ENCODE data around the gene RPS6KC1. TPM values are rescaled to one million over a fixed set of nuclear protein-coding genes. Genes with fewer than 3 reads are reported as not detected.

The RPS6KC1 gene
- polyA plus RNA-seq, 3 donors = 3.8 to 6.6 (median 6.2) TPM

GRCh38 chr1:213051881-213052202 lies 801 bp downstream of the RPS6KC1 start:
- no peak overlapping the region for H3K27ac ChIP-seq (ENCODE audit: low read depth, low read length)
- 12 to 25% (median 16%) methylated on average over 2 of the region's 2 CpGs for WGBS, 3 donors

- no peak overlapping the region for H3K27ac ChIP-seq (ENCODE audit: low read depth, low read length)
Observed at GRCh38 chr1:213053455-213053854, 2.4 kb downstream of the RPS6KC1 start.

- WGBS, 3 donors = 82 to 89% (median 84%) methylated on average over 2 of the region's 2 CpGs
Observed at GRCh38 chr1:213054142-213054541, 3.1 kb downstream of the RPS6KC1 start.

GRCh38 chr1:213054733-213055591 lies 3.9 kb downstream of the RPS6KC1 start:
- no peak overlapping the region for H3K27ac ChIP-seq (ENCODE audit: low read depth, low read length)

More at GRCh38 chr1:213054142-213054541, 3.1 kb downstream of the RPS6KC1 start:
- no peak overlapping the region for H3K27ac ChIP-seq (ENCODE audit: low read depth, low read length)

- H3K27ac ChIP-seq (ENCODE audit: low read depth, low read length) = no peak overlapping the region
- WGBS, 3 donors = 70 to 76% (median 73%) methylated on average over 3 of the region's 3 CpGs
Observed at GRCh38 chr1:213055767-213056166, 4.7 kb downstream of the RPS6KC1 start.

- no peak overlapping the region for H3K27ac ChIP-seq (ENCODE audit: low read depth, low read length)
- 83 to 90% (median 89%) methylated on average over 5 of the region's 5 CpGs for WGBS, 3 donors
Observed at GRCh38 chr1:213057264-213058059, 6.4 kb downstream of the RPS6KC1 start.

GRCh38 chr1:213060836-213061235 lies 9.8 kb downstream of the RPS6KC1 start:
- 95 to 98% (median 96%) methylated on average over 2 of the region's 2 CpGs for WGBS, 3 donors
- no peak overlapping the region for H3K27ac ChIP-seq (ENCODE audit: low read depth, low read length)

- WGBS, 3 donors = 72 to 100% (median 94%) methylated on average over 1 of the region's 1 CpG
- H3K27ac ChIP-seq (ENCODE audit: low read depth, low read length) = no peak overlapping the region
Observed at GRCh38 chr1:213061263-213061662, 10.2 kb downstream of the RPS6KC1 start.

GRCh38 chr1:213065800-213066199 lies 14.8 kb downstream of the RPS6KC1 start:
- WGBS, 3 donors = 93 to 95% (median 94%) methylated on average over 5 of the region's 5 CpGs
- H3K27ac ChIP-seq (ENCODE audit: low read depth, low read length) = no peak overlapping the region

- no peak overlapping the region for H3K27ac ChIP-seq (ENCODE audit: low read depth, low read length)
- 69 to 80% (median 69%) methylated on average over 2 of the region's 2 CpGs for WGBS, 3 donors
Observed at GRCh38 chr1:213066363-213066762, 15.3 kb downstream of the RPS6KC1 start.

- 79 to 85% (median 83%) methylated on average over 1 of the region's 1 CpG for WGBS, 3 donors
- no peak overlapping the region for H3K27ac ChIP-seq (ENCODE audit: low read depth, low read length)
Observed at GRCh38 chr1:213067352-213067751, 16.3 kb downstream of the RPS6KC1 start.

GRCh38 chr1:213070406-213070805 lies 19.4 kb downstream of the RPS6KC1 start:
- 22 to 35% (median 29%) methylated on average over 2 of the region's 2 CpGs for WGBS, 3 donors
- no peak overlapping the region for H3K27ac ChIP-seq (ENCODE audit: low read depth, low read length)

GRCh38 chr1:213075725-213076124 lies 24.7 kb downstream of the RPS6KC1 start:
- H3K27ac ChIP-seq (ENCODE audit: low read depth, low read length) = no peak overlapping the region
- WGBS, 3 donors = 91 to 99% (median 94%) methylated on average over 2 of the region's 2 CpGs

GRCh38 chr1:213082420-213083111 lies 31.5 kb downstream of the RPS6KC1 start:
- 84 to 99% (median 87%) methylated on average over 2 of the region's 2 CpGs for WGBS, 3 donors
- no peak overlapping the region for H3K27ac ChIP-seq (ENCODE audit: low read depth, low read length)

- no peak overlapping the region for H3K27ac ChIP-seq (ENCODE audit: low read depth, low read length)
- WGBS, 3 donors = 83 to 96% (median 95%) methylated on average over 3 of the region's 3 CpGs
Observed at GRCh38 chr1:213083112-213083445, 32.0 kb downstream of the RPS6KC1 start.

GRCh38 chr1:213087911-213088310 lies 36.9 kb downstream of the RPS6KC1 start:
- WGBS, 3 donors = 90 to 94% (median 93%) methylated on average over 3 of the region's 3 CpGs
- no peak overlapping the region for H3K27ac ChIP-seq (ENCODE audit: low read depth, low read length)

GRCh38 chr1:213089924-213090677 lies 39.1 kb downstream of the RPS6KC1 start:
- no peak overlapping the region for H3K27ac ChIP-seq (ENCODE audit: low read depth, low read length)

- 64 to 87% (median 87%) methylated on average over 3 of the region's 3 CpGs for WGBS, 3 donors
Observed at GRCh38 chr1:213094446-213094845, 43.4 kb downstream of the RPS6KC1 start.

GRCh38 chr1:213095467-213095866 lies 44.4 kb downstream of the RPS6KC1 start:
- H3K27ac ChIP-seq (ENCODE audit: low read depth, low read length) = no peak overlapping the region
- WGBS, 3 donors = 95 to 100% (median 100%) methylated on average over 1 of the region's 1 CpG

More at GRCh38 chr1:213094446-213094845, 43.4 kb downstream of the RPS6KC1 start:
- H3K27ac ChIP-seq (ENCODE audit: low read depth, low read length) = no peak overlapping the region
